HL-60 (cell line): ENCODE data around the gene ZNF76.
A peak's percentile ranks its signal among the peaks of the same experiment; 100 is the strongest.

Experiments
- DNase-seq, 2 experiments: peaks; one replicate each; pipeline ENCODE4 v3.0.0-alpha.2; 2010 to 2020; ENCODE audit warnings: low read depth in 1 of 2, low spot score in 1 of 2
- H3K27ac ChIP-seq: fragments of 250-450 bp; sonication (Bioruptor Pico); replicated peaks from 2 replicates; pipeline ENCODE4 v1.5.1; 2020; ENCODE audit warnings: mild to moderate bottlenecking, moderate library complexity
- H3K27me3 ChIP-seq: fragments of 250-450 bp; sonication (Bioruptor Pico); 2 replicates; pipeline ENCODE4 v1.5.1; 2021; ENCODE audit warnings: mild to moderate bottlenecking, moderate library complexity; ENCODE audit not compliant: insufficient read depth, poor library complexity, severe bottlenecking
- H3K4me3 ChIP-seq: replicated peaks from 2 replicates; pipeline ENCODE4 v1.5.1; 2011; ENCODE audit warnings: mild to moderate bottlenecking, control low read depth, low read length; ENCODE audit not compliant: insufficient read depth
- GABPA ChIP-seq: IDR thresholded peaks from 2 replicates; pipeline ENCODE4 v1.6.1; 2012; ENCODE audit warnings: low read depth
- POLR2AphosphoS5 ChIP-seq: IDR thresholded peaks from 2 replicates; pipeline ENCODE4 v1.6.1; 2012; ENCODE audit warnings: low read depth
- SPI1 ChIP-seq: IDR thresholded peaks from 2 replicates; pipeline ENCODE4 v1.6.1; 2012; ENCODE audit warnings: low read depth, mild to moderate bottlenecking, borderline replicate concordance
- TF ChIP-seq, protein P1 (sequence below): IDR thresholded peaks from one replicate; pipeline ENCODE4 v1.5.1; 2011; ENCODE audit warnings: low read length, control low read depth, inconsistent platforms; ENCODE audit not compliant: insufficient read depth
- TF ChIP-seq, protein P2 (sequence below): IDR thresholded peaks from 2 replicates; pipeline ENCODE4 v1.6.1; 2012; ENCODE audit warnings: low read depth; ENCODE audit not compliant: insufficient replicate concordance

The ZNF76 gene

DNA sequence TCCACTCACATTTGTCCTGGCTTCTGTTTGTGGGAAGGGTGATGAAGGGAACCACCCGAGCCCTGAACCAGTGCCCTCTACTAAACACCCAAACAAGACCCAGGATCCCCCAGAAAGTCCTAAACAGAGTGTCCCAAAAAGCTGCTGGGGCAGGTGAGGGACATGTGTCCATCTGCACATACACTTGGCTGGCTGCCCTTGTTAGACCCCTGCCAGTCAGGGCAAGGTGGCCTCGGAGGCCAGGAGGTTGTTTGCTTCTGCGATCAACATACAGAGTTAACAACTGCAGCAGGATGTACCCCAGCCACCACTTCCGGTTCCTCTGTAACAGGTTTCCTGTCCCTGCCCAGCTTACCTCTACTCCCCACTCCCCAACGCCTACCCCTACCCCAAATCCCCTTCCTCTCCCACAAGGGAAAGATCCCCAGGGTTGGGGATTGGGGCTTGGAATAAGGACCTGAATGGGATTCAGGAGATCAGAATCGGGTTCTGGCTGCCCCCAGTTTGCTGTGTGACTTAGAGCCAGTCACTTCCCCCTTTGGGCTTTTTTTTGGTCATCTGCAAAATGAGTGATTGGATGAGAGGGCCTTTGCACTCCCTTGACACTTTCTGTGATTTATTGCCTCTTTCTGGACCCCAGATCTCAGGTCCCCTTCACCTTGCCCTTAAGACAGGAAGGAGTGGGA, 52.0 kb downstream of the ZNF76 start:
- peak overlapping the region; percentile 68 for H3K27ac ChIP-seq
- H3K27me3 ChIP-seq: no peaks in the 10 kb centered on the region
- no peak overlapping the region for H3K4me3 ChIP-seq

DNA sequence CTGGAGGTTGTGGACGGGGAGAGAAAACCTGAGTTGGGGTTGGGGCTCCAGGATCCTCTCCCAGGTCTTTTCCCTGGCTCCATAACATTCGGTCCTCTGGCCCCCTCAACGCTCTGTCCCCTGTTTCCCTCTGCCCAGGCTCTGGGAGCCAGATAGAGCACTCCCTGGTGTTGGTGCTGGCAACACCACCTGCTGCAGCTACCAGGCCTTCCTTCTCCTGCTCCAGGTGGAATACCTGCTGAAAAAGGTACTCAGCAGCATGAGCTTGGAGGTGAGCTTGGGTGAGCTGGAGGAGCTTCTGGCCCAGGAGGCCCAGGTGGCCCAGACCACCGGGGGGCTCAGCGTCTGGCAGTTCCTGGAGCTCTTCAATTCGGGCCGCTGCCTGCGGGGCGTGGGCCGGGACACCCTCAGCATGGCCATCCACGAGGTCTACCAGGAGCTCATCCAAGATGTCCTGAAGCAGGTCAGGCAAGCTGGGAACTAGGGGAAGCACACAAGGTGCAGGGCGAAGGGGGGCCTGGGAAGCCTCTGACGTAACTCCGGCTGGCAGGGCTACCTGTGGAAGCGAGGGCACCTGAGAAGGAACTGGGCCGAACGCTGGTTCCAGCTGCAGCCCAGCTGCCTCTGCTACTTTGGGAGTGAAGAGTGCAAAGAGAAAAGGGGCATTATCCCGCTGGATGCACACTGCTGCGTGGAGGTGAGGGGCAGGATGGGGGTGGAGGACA, 52.7 kb downstream of the ZNF76 start:
- TF ChIP-seq SPI1 (no peak), GABPA (no peak), POLR2AphosphoS5 (no peak)
- TF ChIP-seq, protein P1, sequence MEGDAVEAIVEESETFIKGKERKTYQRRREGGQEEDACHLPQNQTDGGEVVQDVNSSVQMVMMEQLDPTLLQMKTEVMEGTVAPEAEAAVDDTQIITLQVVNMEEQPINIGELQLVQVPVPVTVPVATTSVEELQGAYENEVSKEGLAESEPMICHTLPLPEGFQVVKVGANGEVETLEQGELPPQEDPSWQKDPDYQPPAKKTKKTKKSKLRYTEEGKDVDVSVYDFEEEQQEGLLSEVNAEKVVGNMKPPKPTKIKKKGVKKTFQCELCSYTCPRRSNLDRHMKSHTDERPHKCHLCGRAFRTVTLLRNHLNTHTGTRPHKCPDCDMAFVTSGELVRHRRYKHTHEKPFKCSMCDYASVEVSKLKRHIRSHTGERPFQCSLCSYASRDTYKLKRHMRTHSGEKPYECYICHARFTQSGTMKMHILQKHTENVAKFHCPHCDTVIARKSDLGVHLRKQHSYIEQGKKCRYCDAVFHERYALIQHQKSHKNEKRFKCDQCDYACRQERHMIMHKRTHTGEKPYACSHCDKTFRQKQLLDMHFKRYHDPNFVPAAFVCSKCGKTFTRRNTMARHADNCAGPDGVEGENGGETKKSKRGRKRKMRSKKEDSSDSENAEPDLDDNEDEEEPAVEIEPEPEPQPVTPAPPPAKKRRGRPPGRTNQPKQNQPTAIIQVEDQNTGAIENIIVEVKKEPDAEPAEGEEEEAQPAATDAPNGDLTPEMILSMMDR: no peak
- TF ChIP-seq, protein P2, sequence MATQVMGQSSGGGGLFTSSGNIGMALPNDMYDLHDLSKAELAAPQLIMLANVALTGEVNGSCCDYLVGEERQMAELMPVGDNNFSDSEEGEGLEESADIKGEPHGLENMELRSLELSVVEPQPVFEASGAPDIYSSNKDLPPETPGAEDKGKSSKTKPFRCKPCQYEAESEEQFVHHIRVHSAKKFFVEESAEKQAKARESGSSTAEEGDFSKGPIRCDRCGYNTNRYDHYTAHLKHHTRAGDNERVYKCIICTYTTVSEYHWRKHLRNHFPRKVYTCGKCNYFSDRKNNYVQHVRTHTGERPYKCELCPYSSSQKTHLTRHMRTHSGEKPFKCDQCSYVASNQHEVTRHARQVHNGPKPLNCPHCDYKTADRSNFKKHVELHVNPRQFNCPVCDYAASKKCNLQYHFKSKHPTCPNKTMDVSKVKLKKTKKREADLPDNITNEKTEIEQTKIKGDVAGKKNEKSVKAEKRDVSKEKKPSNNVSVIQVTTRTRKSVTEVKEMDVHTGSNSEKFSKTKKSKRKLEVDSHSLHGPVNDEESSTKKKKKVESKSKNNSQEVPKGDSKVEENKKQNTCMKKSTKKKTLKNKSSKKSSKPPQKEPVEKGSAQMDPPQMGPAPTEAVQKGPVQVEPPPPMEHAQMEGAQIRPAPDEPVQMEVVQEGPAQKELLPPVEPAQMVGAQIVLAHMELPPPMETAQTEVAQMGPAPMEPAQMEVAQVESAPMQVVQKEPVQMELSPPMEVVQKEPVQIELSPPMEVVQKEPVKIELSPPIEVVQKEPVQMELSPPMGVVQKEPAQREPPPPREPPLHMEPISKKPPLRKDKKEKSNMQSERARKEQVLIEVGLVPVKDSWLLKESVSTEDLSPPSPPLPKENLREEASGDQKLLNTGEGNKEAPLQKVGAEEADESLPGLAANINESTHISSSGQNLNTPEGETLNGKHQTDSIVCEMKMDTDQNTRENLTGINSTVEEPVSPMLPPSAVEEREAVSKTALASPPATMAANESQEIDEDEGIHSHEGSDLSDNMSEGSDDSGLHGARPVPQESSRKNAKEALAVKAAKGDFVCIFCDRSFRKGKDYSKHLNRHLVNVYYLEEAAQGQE: no peak
- no peak overlapping the region for H3K4me3 ChIP-seq
- peak overlapping the region; percentile 68 for H3K27ac ChIP-seq
- H3K27me3 ChIP-seq: no peaks in the 10 kb centered on the region
- no peak for DNase-seq

More for the DNA sequence above, 52.0 kb downstream of the ZNF76 start:
- DNase-seq: peak in 1 of 2 experiments; percentile 54
- TF ChIP-seq POLR2AphosphoS5: 0 out of 2 replicates have a peak, but pooled peaks have one; percentile 41
- TF ChIP-seq, protein P1: no peak
- TF ChIP-seq SPI1: peak; percentile 67; the same call in 1 of the 2 replicates
- peak; percentile 55 for TF ChIP-seq GABPA
- TF ChIP-seq, protein P2: no peak

DNA sequence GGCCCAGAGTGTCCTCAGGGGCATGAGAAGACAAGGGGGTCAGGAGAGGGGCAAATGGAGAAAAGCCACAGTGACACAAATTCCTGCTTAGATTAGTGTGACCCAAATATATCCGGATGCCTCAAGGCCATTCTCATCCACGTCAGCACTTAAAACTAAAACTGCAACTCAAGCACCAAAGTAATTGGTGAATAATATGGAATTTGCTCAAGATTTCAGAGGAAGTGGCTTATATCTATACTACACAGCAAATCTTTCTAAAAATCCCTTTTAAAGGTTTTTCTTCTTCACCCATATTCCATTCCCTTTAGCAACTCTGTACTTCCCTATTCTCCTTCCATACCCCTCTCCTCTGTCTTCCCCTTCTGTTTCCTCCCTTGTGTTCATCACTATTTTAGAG, 53.3 kb downstream of the ZNF76 start:
- TF ChIP-seq, protein P1: no peak
- TF ChIP-seq, protein P2: no peak
- TF ChIP-seq POLR2AphosphoS5: no peak
- no peak for TF ChIP-seq GABPA
- peak; percentile 55; the same call in 1 of the 2 replicates for TF ChIP-seq SPI1
- Histone ChIP-seq H3K27me3 (no peaks in the 10 kb centered on the region), H3K4me3 (no peak overlapping the region), H3K27ac (no peak overlapping the region)
- no peak for DNase-seq
